ENCODE measurements around the gene DUSP6. TPM values are rescaled to one million over a fixed set of nuclear protein-coding genes. Genes with fewer than 3 reads are reported as not detected.

DUSP6 gene
- total RNA-seq, 2 donors from 2014 or later = 25.7 to 54.1 TPM

DNA sequence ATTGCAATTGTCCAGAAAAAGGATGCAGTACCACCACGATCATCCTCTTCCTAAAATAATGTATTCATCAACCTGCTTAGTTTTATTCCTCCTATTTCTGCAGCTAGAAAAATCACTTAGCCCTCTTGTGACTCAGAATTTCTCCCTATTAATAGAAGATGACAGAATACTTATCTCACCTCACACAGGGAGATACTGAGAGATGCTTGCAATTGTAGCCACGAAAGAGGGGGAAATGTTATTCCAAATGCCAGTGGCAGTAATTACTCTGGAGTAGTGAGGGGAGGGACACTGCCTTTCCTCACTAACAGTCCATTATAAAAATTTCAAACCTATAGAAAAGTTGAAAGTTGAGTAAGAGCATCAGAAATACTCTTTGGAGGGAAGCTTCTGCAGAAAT, 11.8 kb upstream of the DUSP6 start:
- Histone ChIP-seq H3K27ac (peak overlapping the region in 1 of 2 donors; percentile 76), H3K27me3 (no peaks in the 10 kb centered on the region), H3K4me3 (no peak overlapping the region), H3K36me3 (no peaks in the 10 kb centered on the region), H3K9me3 (no peaks in the 10 kb centered on the region), H3K4me1 (peaks cover 0 to 21% of the 10 kb centered on the region in 2 donors)
- no peak for DNase-seq (ENCODE audit: low spot score)
- TF ChIP-seq, protein P1, sequence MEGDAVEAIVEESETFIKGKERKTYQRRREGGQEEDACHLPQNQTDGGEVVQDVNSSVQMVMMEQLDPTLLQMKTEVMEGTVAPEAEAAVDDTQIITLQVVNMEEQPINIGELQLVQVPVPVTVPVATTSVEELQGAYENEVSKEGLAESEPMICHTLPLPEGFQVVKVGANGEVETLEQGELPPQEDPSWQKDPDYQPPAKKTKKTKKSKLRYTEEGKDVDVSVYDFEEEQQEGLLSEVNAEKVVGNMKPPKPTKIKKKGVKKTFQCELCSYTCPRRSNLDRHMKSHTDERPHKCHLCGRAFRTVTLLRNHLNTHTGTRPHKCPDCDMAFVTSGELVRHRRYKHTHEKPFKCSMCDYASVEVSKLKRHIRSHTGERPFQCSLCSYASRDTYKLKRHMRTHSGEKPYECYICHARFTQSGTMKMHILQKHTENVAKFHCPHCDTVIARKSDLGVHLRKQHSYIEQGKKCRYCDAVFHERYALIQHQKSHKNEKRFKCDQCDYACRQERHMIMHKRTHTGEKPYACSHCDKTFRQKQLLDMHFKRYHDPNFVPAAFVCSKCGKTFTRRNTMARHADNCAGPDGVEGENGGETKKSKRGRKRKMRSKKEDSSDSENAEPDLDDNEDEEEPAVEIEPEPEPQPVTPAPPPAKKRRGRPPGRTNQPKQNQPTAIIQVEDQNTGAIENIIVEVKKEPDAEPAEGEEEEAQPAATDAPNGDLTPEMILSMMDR (IDR thresholded peaks at IDR 0.05) = no peak

GRCh38 chr12:89363582-89363981, 11.3 kb upstream of the DUSP6 start:
- Histone ChIP-seq H3K9me3 (no peaks in the 10 kb centered on the region), H3K27me3 (no peaks in the 10 kb centered on the region), H3K4me1 (peaks cover 0 to 21% of the 10 kb centered on the region in 2 donors), H3K4me3 (no peak overlapping the region), H3K27ac (peak overlapping the region in 1 of 2 donors; percentile 76), H3K36me3 (no peaks in the 10 kb centered on the region)
- DNase-seq (ENCODE audit: low spot score) = no peak
- TF ChIP-seq, protein P1 (IDR thresholded peaks at IDR 0.05) = no peak

GRCh38 chr12:89363084-89363483, 10.8 kb upstream of the DUSP6 start:
- peaks cover 0 to 21% of the 10 kb centered on the region in 2 donors for H3K4me1 ChIP-seq
- H3K4me3 ChIP-seq = no peak overlapping the region
- peak overlapping the region in 1 of 2 donors; percentile 76 for H3K27ac ChIP-seq
- no peaks in the 10 kb centered on the region for H3K27me3 ChIP-seq
- DNase-seq (ENCODE audit: low spot score) = no peak
- no peaks in the 10 kb centered on the region for H3K9me3 ChIP-seq
- TF ChIP-seq, protein P1 (IDR thresholded peaks at IDR 0.05) = no peak
- no peaks in the 10 kb centered on the region for H3K36me3 ChIP-seq

GRCh38 chr12:89359615-89360014, 7.3 kb upstream of the DUSP6 start:
- DNase-seq (ENCODE audit: low spot score) = no peak
- no peak overlapping the region for H3K27ac ChIP-seq
- H3K4me1 ChIP-seq = peaks cover 0 to 44% of the 10 kb centered on the region in 2 donors
- TF ChIP-seq, protein P1 (IDR thresholded peaks at IDR 0.05) = no peak
- H3K36me3 ChIP-seq = no peaks in the 10 kb centered on the region
- no peaks in the 10 kb centered on the region for H3K9me3 ChIP-seq
- H3K4me3 ChIP-seq = no peak overlapping the region
- H3K27me3 ChIP-seq = no peaks in the 10 kb centered on the region

GRCh38 chr12:89358805-89359204, 6.5 kb upstream of the DUSP6 start:
- H3K9me3 ChIP-seq = no peaks in the 10 kb centered on the region
- no peak overlapping the region for H3K4me3 ChIP-seq
- peaks cover 0 to 39% of the 10 kb centered on the region in 2 donors for H3K4me1 ChIP-seq
- TF ChIP-seq, protein P1 (IDR thresholded peaks at IDR 0.05) = no peak
- no peak for DNase-seq (ENCODE audit: low spot score)
- H3K27ac ChIP-seq = no peak overlapping the region
- H3K36me3 ChIP-seq = no peaks in the 10 kb centered on the region
- H3K27me3 ChIP-seq = no peaks in the 10 kb centered on the region

- TF ChIP-seq, protein P1 (IDR thresholded peaks at IDR 0.05) = no peak
- Histone ChIP-seq H3K4me3 (no peak overlapping the region), H3K9me3 (no peaks in the 10 kb centered on the region), H3K36me3 (no peaks in the 10 kb centered on the region), H3K27ac (no peak overlapping the region), H3K4me1 (peaks cover 0 to 25% of the 10 kb centered on the region in 2 donors), H3K27me3 (no peaks in the 10 kb centered on the region)
- DNase-seq (ENCODE audit: low spot score) = no peak
These were observed 5.0 kb upstream of the DUSP6 start for GRCh38 chr12:89357297-89357730.

Measured in right atrium auricular region (tissue), 2 donors.